ENCODE results near the gene STXBP5L.
"Not testable (repeated sequence)": the region's sequence is repeated elsewhere in the genome, so short reads cannot be mapped to it uniquely, and the experiment has no call there.

Gene STXBP5L

GRCh38 chr3:121436074-121436473 lies 528.1 kb downstream of the STXBP5L start:
- no peak for DNase-seq

GRCh38 chr3:121436641-121437040 lies 528.6 kb downstream of the STXBP5L start:
- DNase-seq: no peak

- no peak for DNase-seq
Observed at GRCh38 chr3:121443456-121443855, 535.5 kb downstream of the STXBP5L start.

GRCh38 chr3:121451752-121452151 lies 543.7 kb downstream of the STXBP5L start:
- DNase-seq: not testable (repeated sequence)

- DNase-seq: no peak
Observed at GRCh38 chr3:121462565-121462964, 554.6 kb downstream of the STXBP5L start.

- DNase-seq: no peak
Observed at GRCh38 chr3:121463745-121464144, 555.7 kb downstream of the STXBP5L start.

- no peak for DNase-seq
Observed at GRCh38 chr3:121467085-121467484, 559.1 kb downstream of the STXBP5L start.

GRCh38 chr3:121473001-121473400 lies 565.0 kb downstream of the STXBP5L start:
- DNase-seq: no peak

All from CD4-positive, alpha-beta T cell treated with Interleukin-17A for 1 hour (primary cell).